ENCODE results near the gene OR6V1.

Gene OR6V1

DNA sequence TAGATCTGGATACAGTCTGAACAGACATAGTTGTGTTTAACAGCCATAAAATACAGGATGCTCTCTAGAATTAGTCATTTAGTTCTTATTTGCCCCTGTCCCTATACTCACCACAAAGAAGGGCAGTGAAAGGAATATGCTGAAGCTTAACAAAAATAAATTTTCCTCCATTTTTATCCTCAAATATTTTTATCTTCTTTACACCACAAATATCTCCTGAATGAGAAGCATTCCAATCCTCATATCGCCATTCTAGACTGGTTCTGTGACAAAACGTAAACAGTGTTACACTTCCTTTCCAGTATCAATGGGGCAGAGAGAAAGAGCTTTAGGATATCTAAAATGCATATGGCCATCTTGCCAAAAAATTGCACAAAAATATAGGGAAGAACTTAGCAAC, 26.8 kb upstream of the OR6V1 start:
- Histone ChIP-seq H3K9me3 (ENCODE audit: control insufficient read depth, insufficient read depth, low read length) (no peaks in the 10 kb centered on the region), H3K4me1 (ENCODE audit: insufficient read depth, low read length) (no peaks in the 10 kb centered on the region), H3K9ac (ENCODE audit: low read depth, low read length) (no peak overlapping the region), H3K36me3 (ENCODE audit: insufficient read depth, low read length) (no peaks in the 10 kb centered on the region; the same call in 1 of the 2 replicates)

DNA sequence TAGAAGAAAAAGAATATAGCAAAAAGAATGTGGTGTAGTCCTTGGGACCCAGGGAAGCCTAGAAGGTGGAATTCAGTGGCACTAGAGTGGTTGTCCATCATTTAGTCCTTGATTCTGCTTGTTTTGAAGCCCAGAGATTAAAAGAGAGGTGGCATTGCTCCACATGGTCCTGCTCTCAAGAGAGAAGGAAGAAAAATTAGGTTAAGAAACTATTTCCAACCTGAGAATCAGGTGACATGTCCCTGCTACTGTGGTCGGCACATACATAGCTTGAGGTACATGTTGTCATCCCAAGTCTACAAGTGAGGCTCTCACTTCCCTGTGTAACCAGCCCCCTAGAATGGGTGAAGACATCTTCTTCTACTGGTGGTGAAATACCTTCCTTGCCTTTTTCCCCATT, 25.1 kb upstream of the OR6V1 start, which contains the start of gene OR9A2:
Gene OR9A2 (minus strand): TSS at position 101 of the 400 bp plus-strand sequence. CDS start 0 bp downstream, at position 101.
- H3K9ac ChIP-seq (ENCODE audit: low read depth, low read length): no peak within 1 kb of the TSS
- H3K4me1 ChIP-seq (ENCODE audit: insufficient read depth, low read length): no peaks in the 10 kb centered on the region
- H3K36me3 ChIP-seq (ENCODE audit: insufficient read depth, low read length): no peaks in the 10 kb centered on the region; the same call in 1 of the 2 replicates
- H3K9me3 ChIP-seq (ENCODE audit: control insufficient read depth, insufficient read depth, low read length): no peaks in the 10 kb centered on the region

- H3K36me3 ChIP-seq (ENCODE audit: insufficient read depth, low read length): no peaks in the 10 kb centered on the region; the same call in 1 of the 2 replicates
- no peaks in the 10 kb centered on the region for H3K9me3 ChIP-seq (ENCODE audit: control insufficient read depth, insufficient read depth, low read length)
- H3K4me1 ChIP-seq (ENCODE audit: insufficient read depth, low read length): no peaks in the 10 kb centered on the region
- no peak overlapping the region for H3K9ac ChIP-seq (ENCODE audit: low read depth, low read length)
Measured at GRCh38 chr7:143027683-143028082, 24.5 kb upstream of the OR6V1 start.

- Histone ChIP-seq H3K36me3 (ENCODE audit: insufficient read depth, low read length) (no peaks in the 10 kb centered on the region), H3K4me1 (ENCODE audit: insufficient read depth, low read length) (no peaks in the 10 kb centered on the region), H3K9me3 (ENCODE audit: control insufficient read depth, insufficient read depth, low read length) (no peaks in the 10 kb centered on the region), H3K9ac (ENCODE audit: low read depth, low read length) (no peak overlapping the region)
Measured at GRCh38 chr7:143038635-143039034, 13.5 kb upstream of the OR6V1 start.

- H3K36me3 ChIP-seq (ENCODE audit: insufficient read depth, low read length): no peaks in the 10 kb centered on the region
- H3K9ac ChIP-seq (ENCODE audit: low read depth, low read length): no peak overlapping the region
- H3K9me3 ChIP-seq (ENCODE audit: control insufficient read depth, insufficient read depth, low read length): no peaks in the 10 kb centered on the region
- H3K4me1 ChIP-seq (ENCODE audit: insufficient read depth, low read length): no peaks in the 10 kb centered on the region
Measured at GRCh38 chr7:143040209-143040715, 11.9 kb upstream of the OR6V1 start.

DNA sequence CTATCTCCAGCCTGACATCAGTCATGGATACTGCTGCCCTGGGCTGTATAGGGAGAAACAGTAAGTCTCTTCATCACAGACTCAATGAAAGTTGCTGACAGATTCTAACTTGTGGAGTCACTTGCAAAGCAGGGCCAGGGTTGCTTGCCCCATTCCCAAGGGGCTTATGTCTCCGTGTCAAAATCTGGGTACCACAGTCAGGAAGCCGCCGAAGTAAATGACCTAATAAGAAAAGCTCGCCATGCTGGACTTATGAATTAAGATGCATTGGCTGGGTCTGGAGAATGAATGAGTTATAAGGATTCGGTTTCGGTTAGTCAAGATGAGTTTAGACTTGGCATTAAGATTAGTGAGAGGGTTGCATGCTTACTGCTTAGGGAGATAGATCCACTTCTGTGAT, 10.8 kb upstream of the OR6V1 start:
- H3K9ac ChIP-seq (ENCODE audit: low read depth, low read length): no peak overlapping the region
- H3K4me1 ChIP-seq (ENCODE audit: insufficient read depth, low read length): no peaks in the 10 kb centered on the region
- no peaks in the 10 kb centered on the region for H3K36me3 ChIP-seq (ENCODE audit: insufficient read depth, low read length)

DNA sequence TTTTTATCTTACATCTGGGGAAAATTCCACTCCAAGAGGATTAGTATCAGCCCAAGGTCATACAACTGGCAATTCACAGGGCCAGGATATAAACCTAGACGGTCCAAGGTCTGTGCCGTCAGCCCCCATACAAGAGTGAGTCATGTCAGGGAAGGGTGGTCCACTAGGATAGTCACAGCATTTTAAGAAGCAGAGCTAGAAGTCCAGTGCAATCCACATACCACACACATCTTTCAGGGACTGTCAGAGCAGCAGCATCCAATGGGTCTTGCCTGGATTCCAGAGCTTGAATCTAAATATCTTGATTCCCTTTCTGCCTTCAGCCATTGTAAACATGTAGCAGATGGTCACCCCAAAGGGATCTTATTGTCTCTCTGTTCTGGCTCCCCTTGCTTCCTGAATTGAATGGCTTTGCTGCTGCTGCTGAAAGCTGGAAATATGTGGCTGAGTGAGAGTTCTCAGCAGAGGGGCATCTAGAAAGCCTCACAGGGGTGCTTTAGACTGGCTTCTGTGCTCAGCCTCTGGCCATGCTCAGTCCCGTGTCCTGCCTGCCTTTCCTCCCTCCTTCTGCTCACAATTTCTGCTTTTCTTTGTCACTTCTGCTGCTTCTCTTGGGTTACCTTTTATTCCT, 9.9 kb upstream of the OR6V1 start:
- Histone ChIP-seq H3K4me1 (ENCODE audit: insufficient read depth, low read length) (no peaks in the 10 kb centered on the region), H3K9me3 (ENCODE audit: control insufficient read depth, insufficient read depth, low read length) (no peaks in the 10 kb centered on the region; the same call in 1 of the 2 replicates), H3K36me3 (ENCODE audit: insufficient read depth, low read length) (no peaks in the 10 kb centered on the region), H3K9ac (ENCODE audit: low read depth, low read length) (no peak overlapping the region)

More for the DNA sequence above, 10.8 kb upstream of the OR6V1 start:
- H3K9me3 ChIP-seq (ENCODE audit: control insufficient read depth, insufficient read depth, low read length): no peaks in the 10 kb centered on the region

DNA sequence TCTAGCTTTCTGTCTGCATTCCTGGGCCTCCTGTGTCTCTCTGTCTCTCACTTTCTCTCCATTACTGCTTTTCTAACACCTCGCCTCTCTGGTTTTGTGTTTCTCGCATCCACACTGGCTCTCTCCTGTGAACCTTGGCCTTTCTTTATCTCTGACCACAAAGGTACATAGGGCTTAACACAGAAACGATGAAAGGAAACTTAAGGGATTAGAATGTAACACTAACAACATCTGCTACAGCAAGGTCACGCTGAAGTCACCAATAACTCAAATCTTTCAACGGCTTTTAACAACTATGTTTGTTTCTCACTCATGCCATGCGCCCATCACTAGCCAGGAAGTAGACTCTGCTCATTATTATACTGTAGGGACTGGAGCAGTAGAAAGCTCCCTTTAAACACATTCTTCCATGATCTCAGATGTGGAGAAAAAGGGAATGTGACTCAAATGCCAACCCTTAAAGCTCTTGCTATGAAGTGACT, 9.3 kb upstream of the OR6V1 start:
- no peaks in the 10 kb centered on the region for H3K4me1 ChIP-seq (ENCODE audit: insufficient read depth, low read length)

DNA sequence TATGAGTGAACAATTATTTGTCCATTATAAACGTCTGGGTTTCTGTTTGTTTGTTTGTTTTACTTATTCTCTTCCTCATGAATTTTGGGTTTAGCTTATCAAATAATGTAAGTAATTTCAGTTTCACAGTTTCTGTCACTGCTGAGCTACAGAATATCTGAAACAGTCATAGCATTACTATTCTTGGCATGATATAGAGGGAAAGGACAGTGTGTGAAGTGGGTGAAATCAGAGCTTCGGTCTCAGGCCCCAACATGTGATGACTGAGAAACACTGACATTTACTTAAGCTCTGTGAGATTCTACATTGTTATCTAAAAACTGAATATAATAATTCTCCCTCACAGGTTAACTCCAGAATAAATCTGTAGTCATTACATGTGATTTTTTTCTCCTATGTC, 8.8 kb upstream of the OR6V1 start:
- H3K4me1 ChIP-seq (ENCODE audit: insufficient read depth, low read length): no peaks in the 10 kb centered on the region
- H3K9ac ChIP-seq (ENCODE audit: low read depth, low read length): no peak overlapping the region
- H3K36me3 ChIP-seq (ENCODE audit: insufficient read depth, low read length): no peaks in the 10 kb centered on the region
- no peaks in the 10 kb centered on the region; the same call in 1 of the 2 replicates for H3K9me3 ChIP-seq (ENCODE audit: control insufficient read depth, insufficient read depth, low read length)

More for the DNA sequence above, 9.3 kb upstream of the OR6V1 start:
- no peak overlapping the region for H3K9ac ChIP-seq (ENCODE audit: low read depth, low read length)
- H3K9me3 ChIP-seq (ENCODE audit: control insufficient read depth, insufficient read depth, low read length): no peaks in the 10 kb centered on the region; the same call in 1 of the 2 replicates
- no peaks in the 10 kb centered on the region for H3K36me3 ChIP-seq (ENCODE audit: insufficient read depth, low read length)

DNA sequence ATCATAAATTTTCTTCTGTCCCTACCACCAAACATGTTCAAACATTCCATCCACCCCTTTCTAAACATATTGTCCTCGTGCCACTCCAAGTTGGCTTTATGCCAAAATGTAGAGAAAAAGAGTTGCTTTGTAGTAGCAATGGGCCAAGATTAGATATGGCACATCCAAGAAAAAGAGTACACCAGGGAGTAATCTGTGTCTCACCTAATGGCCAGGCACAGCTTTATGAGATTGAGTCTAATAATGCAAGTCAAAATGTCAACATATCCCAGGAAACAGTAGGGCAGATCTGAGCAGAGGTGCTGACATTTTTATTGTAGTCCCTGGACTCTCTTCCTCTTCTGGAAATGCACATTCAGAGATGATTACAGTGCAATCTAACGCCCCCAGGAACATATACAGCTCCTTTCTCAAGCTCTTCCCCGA, 5.7 kb upstream of the OR6V1 start:
- no peaks in the 10 kb centered on the region; the same call in 1 of the 2 replicates for H3K9me3 ChIP-seq (ENCODE audit: control insufficient read depth, insufficient read depth, low read length)
- no peaks in the 10 kb centered on the region for H3K4me1 ChIP-seq (ENCODE audit: insufficient read depth, low read length)

GRCh38 chr7:143047326-143047725, 4.8 kb upstream of the OR6V1 start:
- Histone ChIP-seq H3K9ac (ENCODE audit: low read depth, low read length) (no peak overlapping the region), H3K9me3 (ENCODE audit: control insufficient read depth, insufficient read depth, low read length) (no peaks in the 10 kb centered on the region; the same call in 1 of the 2 replicates), H3K4me1 (ENCODE audit: insufficient read depth, low read length) (no peaks in the 10 kb centered on the region), H3K36me3 (ENCODE audit: insufficient read depth, low read length) (no peaks in the 10 kb centered on the region)

More for the DNA sequence above, 5.7 kb upstream of the OR6V1 start:
- Histone ChIP-seq H3K9ac (ENCODE audit: low read depth, low read length) (no peak overlapping the region), H3K36me3 (ENCODE audit: insufficient read depth, low read length) (no peaks in the 10 kb centered on the region)

- H3K4me1 ChIP-seq (ENCODE audit: insufficient read depth, low read length): no peaks in the 10 kb centered on the region
- no peak overlapping the region for H3K9ac ChIP-seq (ENCODE audit: low read depth, low read length)
- no peaks in the 10 kb centered on the region for H3K36me3 ChIP-seq (ENCODE audit: insufficient read depth, low read length)
- H3K9me3 ChIP-seq (ENCODE audit: control insufficient read depth, insufficient read depth, low read length): no peaks in the 10 kb centered on the region; the same call in 1 of the 2 replicates
Measured at GRCh38 chr7:143048827-143049226, 3.3 kb upstream of the OR6V1 start.

GRCh38 chr7:143049362-143049761, 2.8 kb upstream of the OR6V1 start:
- Histone ChIP-seq H3K4me1 (ENCODE audit: insufficient read depth, low read length) (no peaks in the 10 kb centered on the region), H3K36me3 (ENCODE audit: insufficient read depth, low read length) (no peaks in the 10 kb centered on the region), H3K9ac (ENCODE audit: low read depth, low read length) (no peak overlapping the region), H3K9me3 (ENCODE audit: control insufficient read depth, insufficient read depth, low read length) (no peaks in the 10 kb centered on the region; the same call in 1 of the 2 replicates)

GRCh38 chr7:143050931-143051330, 1.2 kb upstream of the OR6V1 start:
- Histone ChIP-seq H3K36me3 (ENCODE audit: insufficient read depth, low read length) (no peaks in the 10 kb centered on the region), H3K4me1 (ENCODE audit: insufficient read depth, low read length) (no peaks in the 10 kb centered on the region), H3K9me3 (ENCODE audit: control insufficient read depth, insufficient read depth, low read length) (no peaks in the 10 kb centered on the region; the same call in 1 of the 2 replicates), H3K9ac (ENCODE audit: low read depth, low read length) (no peak overlapping the region)

DNA sequence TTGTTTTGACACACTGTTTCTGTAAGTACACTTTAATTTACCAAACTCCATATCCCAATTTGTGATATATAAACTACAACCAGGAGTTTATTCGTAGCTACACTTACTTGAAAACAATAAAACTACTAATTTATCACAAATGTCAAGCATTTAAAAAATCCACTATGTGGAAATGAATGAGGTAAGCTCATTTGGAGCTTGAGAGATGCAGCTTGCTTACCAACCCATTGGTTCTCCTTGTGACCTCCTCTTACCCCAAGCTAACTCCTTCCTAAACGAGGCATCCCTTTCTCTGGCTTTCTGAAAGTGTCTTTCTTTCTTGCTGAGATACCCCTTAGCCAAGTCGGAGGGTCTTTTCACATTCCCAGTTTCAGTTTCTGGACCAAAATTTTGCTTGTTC, 2.5 kb downstream of the OR6V1 start:
- Histone ChIP-seq H3K36me3 (ENCODE audit: insufficient read depth, low read length) (no peaks in the 10 kb centered on the region), H3K9me3 (ENCODE audit: control insufficient read depth, insufficient read depth, low read length) (no peaks in the 10 kb centered on the region), H3K9ac (ENCODE audit: low read depth, low read length) (no peak overlapping the region), H3K4me1 (ENCODE audit: insufficient read depth, low read length) (no peaks in the 10 kb centered on the region)

Measured in ES-I3 (cell line).